Tibial nerve (tissue), 4 donors: ENCODE data around the gene SNAP47. TPM values are rescaled to one million over a fixed set of nuclear protein-coding genes. Genes with fewer than 3 reads are reported as not detected.
A peak's percentile ranks its signal among the peaks of the same experiment; 100 is the strongest.

Source experiments
- DNase-seq, 2 donors: peaks; one replicate each; pipeline ENCODE4 v3.0.0-alpha.2; 2019; ENCODE audit warnings: low spot score in 2 of 2
- H3K27ac ChIP-seq, 4 donors: fragments of 200-600 bp; sonication (generic) in 3 of 4; one replicate each; pipeline ENCODE4 v1.5.1; 2017 to 2019; ENCODE audit warnings: mild to moderate bottlenecking in 1 of 4
- H3K27me3 ChIP-seq, 2 donors: fragments of 200-600 bp; sonication (generic) in 1 of 2; one replicate each; pipeline versions ENCODE4 v1.5.1 to v1.6.0; 2017 to 2019
- H3K36me3 ChIP-seq, 3 donors: fragments of 200-600 bp; sonication (generic); one replicate each; pipeline ENCODE4 v1.5.1; 2018 to 2019
- H3K4me1 ChIP-seq, 4 donors: fragments of 200-600 bp; sonication (generic) in 3 of 4; one replicate each; pipeline ENCODE4 v1.5.1; 2017 to 2019
- H3K4me3 ChIP-seq, 4 donors: fragments of 200-600 bp; sonication (generic) in 3 of 4; one replicate each; pipeline ENCODE4 v1.5.1; 2017 to 2019; ENCODE audit warnings: mild to moderate bottlenecking in 1 of 4, moderate library complexity in 1 of 4
- H3K9me3 ChIP-seq, 4 donors: fragments of 200-600 bp; sonication (generic) in 3 of 4; one replicate each; pipeline ENCODE4 v1.5.1; 2017 to 2019
- CTCF ChIP-seq, 5 experiments: fragments of 200-600 bp in 3 of 5; fragments of 450-650 bp in 2 of 5; sonication (generic) in 3 of 5; IDR thresholded peaks; one replicate each; pipeline ENCODE4 v1.5.1; 2016 to 2019; ENCODE audit warnings: antibody characterized with exemption in 5 of 5, mild to moderate bottlenecking in 3 of 5, moderate library complexity in 2 of 5
- EP300 ChIP-seq, 2 donors: sonication (generic); formaldehyde crosslinking; IDR thresholded peaks; one replicate each; pipeline ENCODE4 v1.6.1; 2017; ENCODE audit warnings: antibody characterized with exemption in 2 of 2, mild to moderate bottlenecking in 1 of 2
- POLR2A ChIP-seq, 2 donors: fragments of 450-650 bp; IDR thresholded peaks; one replicate each; pipeline ENCODE4 v1.6.1; 2017; ENCODE audit warnings: antibody characterized with exemption in 2 of 2, mild to moderate bottlenecking in 2 of 2, moderate library complexity in 2 of 2
- WGBS, 2 donors: methylation state at CpG; one replicate each; pipeline ENCODE4 v1.1.5; 2018; 5-methylcytosine and 5-hydroxymethylcytosine counted together
- total RNA-seq, 4 donors: library from RNA; depleted of rRNA; stranded (reverse); fragments of >200 nt; gene quantifications; one replicate each; pipeline ENCODE4 v1.1.0, GENCODE V29; 2016

SNAP47 gene
- total RNA-seq, 4 donors from 2014 or later, result 49.4 to 69.9 (median 62.8) TPM

GRCh38 chr1:227756172-227756959 is 21.1 kb downstream of the SNAP47 start:
- TF ChIP-seq POLR2A (IDR thresholded peaks at IDR 0.05), result no peak
- no peak for TF ChIP-seq EP300 (IDR thresholded peaks at IDR 0.05)
- TF ChIP-seq CTCF (IDR thresholded peaks at IDR 0.05), result no peak
- Histone ChIP-seq H3K4me3 (no peak overlapping the region), H3K27ac (peak overlapping the region in 2 of 4 donors; percentile 78 to 83), H3K36me3 (peaks cover 0 to 47% (median 4%) of the 10 kb centered on the region in 3 donors), H3K27me3 (no peaks in the 10 kb centered on the region), H3K4me1 (peaks cover 0 to 40% (median 13%) of the 10 kb centered on the region in 4 donors), H3K9me3 (no peaks in the 10 kb centered on the region)
- DNase-seq, result no peak
- WGBS, 2 donors, result 81 to 90% methylated on average over 10 to 13 of the region's 13 CpGs

GRCh38 chr1:227757781-227758180 is 22.5 kb downstream of the SNAP47 start:
- peak overlapping the region; percentile 34 to 83 (median 67) for H3K27ac ChIP-seq
- H3K4me1 ChIP-seq, result peaks cover 0 to 50% (median 17%) of the 10 kb centered on the region in 4 donors
- DNase-seq, result no peak
- H3K27me3 ChIP-seq, result no peaks in the 10 kb centered on the region
- WGBS, 2 donors, result 35 to 78% methylated on average over 2 of the region's 2 CpGs
- H3K4me3 ChIP-seq, result no peak overlapping the region
- no peaks in the 10 kb centered on the region for H3K9me3 ChIP-seq
- TF ChIP-seq EP300 (IDR thresholded peaks at IDR 0.05), result no peak
- no peak for TF ChIP-seq POLR2A (IDR thresholded peaks at IDR 0.05)
- no peak for TF ChIP-seq CTCF (IDR thresholded peaks at IDR 0.05)
- peaks cover 0 to 50% (median 4%) of the 10 kb centered on the region in 3 donors for H3K36me3 ChIP-seq

- peak overlapping the region; percentile 34 to 83 (median 65) for H3K27ac ChIP-seq
- no peak for DNase-seq
- no peak overlapping the region for H3K4me3 ChIP-seq
- H3K36me3 ChIP-seq, result peaks cover 0 to 50% (median 4%) of the 10 kb centered on the region in 3 donors
- no peaks in the 10 kb centered on the region for H3K27me3 ChIP-seq
- TF ChIP-seq CTCF (IDR thresholded peaks at IDR 0.05) (no peak), POLR2A (IDR thresholded peaks at IDR 0.05) (no peak), EP300 (IDR thresholded peaks at IDR 0.05) (peak in 1 of 2 donors; percentile 75)
- peaks cover 0 to 54% (median 21%) of the 10 kb centered on the region in 4 donors for H3K4me1 ChIP-seq
- no peaks in the 10 kb centered on the region for H3K9me3 ChIP-seq
- WGBS, 2 donors, result 57 to 63% methylated on average over 6 of the region's 6 CpGs
Observed at GRCh38 chr1:227758366-227758765, 23.1 kb downstream of the SNAP47 start.

GRCh38 chr1:227759341-227760300 is 24.4 kb downstream of the SNAP47 start:
- Histone ChIP-seq H3K27me3 (no peaks in the 10 kb centered on the region), H3K9me3 (no peaks in the 10 kb centered on the region), H3K36me3 (peaks cover 0 to 61% (median 4%) of the 10 kb centered on the region in 3 donors), H3K4me3 (no peak overlapping the region), H3K27ac (peak overlapping the region; percentile 26 to 83 (median 52)), H3K4me1 (peaks cover 0 to 46% (median 16%) of the 10 kb centered on the region in 4 donors)
- TF ChIP-seq EP300 (IDR thresholded peaks at IDR 0.05), result peak in 1 of 2 donors; percentile 11
- TF ChIP-seq POLR2A (IDR thresholded peaks at IDR 0.05), result no peak
- 77 to 81% methylated on average over 15 of the region's 15 CpGs for WGBS, 2 donors
- DNase-seq, result peak; percentile 27 to 48

- DNase-seq, result no peak
- TF ChIP-seq EP300 (IDR thresholded peaks at IDR 0.05) (no peak), CTCF (IDR thresholded peaks at IDR 0.05) (no peak), POLR2A (IDR thresholded peaks at IDR 0.05) (no peak)
- WGBS, 2 donors, result 64 to 81% methylated on average over 9 of the region's 9 CpGs
- Histone ChIP-seq H3K4me3 (no peak overlapping the region), H3K36me3 (peaks cover 0 to 67% (median 4%) of the 10 kb centered on the region in 3 donors), H3K27ac (peak overlapping the region in 2 of 4 donors; percentile 74 to 83), H3K4me1 (peaks cover 0 to 39% (median 15%) of the 10 kb centered on the region in 4 donors), H3K9me3 (no peaks in the 10 kb centered on the region), H3K27me3 (no peaks in the 10 kb centered on the region)
Observed at GRCh38 chr1:227760377-227760776, 25.1 kb downstream of the SNAP47 start.
